Endothelial cell of umbilical vein (primary cell): Measurements from ENCODE around the gene ATG7. TPM values are rescaled to one million over a fixed set of nuclear protein-coding genes. Genes with fewer than 3 reads are reported as not detected.

Experiments
- BruUV-seq: library from RNA; stranded (reverse); fragments of 400-500 nt; replicated peaks from 2 replicates; lab custom pipeline; 2021; lab: Mats Ljungman, UMichigan
- CTCF ChIA-PET: fragments of 300-600, 350-600 bp; sonication (Branson Sonifier 250); formaldehyde crosslinking; loops from one replicate; lab custom pipeline; 2021; ENCODE audit warnings: antibody characterized with exemption, inconsistent platforms; lab: Charles Lee
- POLR2A ChIA-PET: fragments of 300-600, 350-600 bp; sonication (Branson Sonifier 250); formaldehyde crosslinking; loops from one replicate; lab custom pipeline; 2021; ENCODE audit warnings: antibody characterized with exemption, inconsistent platforms; lab: Charles Lee
- DNase-seq: peaks from one replicate; pipeline ENCODE4 v3.0.0-alpha.2; 2011; ENCODE audit warnings: low read depth, low spot score
- FAIRE-seq: peaks from 2 replicates; lab custom pipeline; 2011; peaks lifted over from hg19 to GRCh38; lab: Jason Lieb, UNC
- H2AFZ ChIP-seq: 2 replicates; pipeline ENCODE4 v1.6.0; 2012; ENCODE audit warnings: low read depth, low read length, control low read depth, inconsistent platforms
- H3K27ac ChIP-seq: 2 replicates; pipeline ENCODE4 v1.5.1; 2011; ENCODE audit warnings: low read depth, mild to moderate bottlenecking, control low read depth, low read length, moderate library complexity; ENCODE audit not compliant: insufficient read depth
- H3K27me3 ChIP-seq, 2 experiments: 2 replicates each; pipeline versions ENCODE4 v1.6.0 to v1.6.1; 2011; ENCODE audit warnings: low read length in 2 of 2, mixed read lengths in 1 of 2; ENCODE audit not compliant: control insufficient read depth in 2 of 2, insufficient read depth in 2 of 2
- H3K36me3 ChIP-seq, 2 experiments: 2 replicates in 1 of 2; 3 replicates in 1 of 2; pipeline ENCODE4 v1.5.1; 2011; ENCODE audit warnings: low read length in 2 of 2, mild to moderate bottlenecking in 1 of 2, moderate library complexity in 1 of 2; ENCODE audit not compliant: control insufficient read depth in 2 of 2, insufficient read depth in 2 of 2; ENCODE audit errors: extremely low read depth in 1 of 2
- H3K4me1 ChIP-seq: 3 replicates; pipeline ENCODE4 v1.5.1; 2011; ENCODE audit warnings: mild to moderate bottlenecking, low read length; ENCODE audit not compliant: control insufficient read depth, insufficient read depth; ENCODE audit errors: extremely low read depth
- H3K4me2 ChIP-seq: 2 replicates; pipeline ENCODE4 v1.6.1; 2011; ENCODE audit warnings: low read length, control low read depth, mixed read lengths; ENCODE audit not compliant: insufficient read depth
- H3K4me3 ChIP-seq, 3 experiments: fragments of 200-600 bp in 1 of 3; sonication (generic), shearing (Covaris generic) in 1 of 3; replicated peaks in 1 of 3; 2 replicates each; pipeline ENCODE4 v1.5.1; 2011 to 2016; ENCODE audit warnings: control low read depth in 3 of 3, low read length in 3 of 3, mild to moderate bottlenecking in 2 of 3, inconsistent platforms in 1 of 3, low read depth in 1 of 3, moderate library complexity in 1 of 3; ENCODE audit not compliant: insufficient read depth in 1 of 3
- H3K79me2 ChIP-seq: 2 replicates; pipeline ENCODE4 v1.6.0; 2012; ENCODE audit warnings: low read length, inconsistent platforms; ENCODE audit not compliant: control insufficient read depth, insufficient read depth
- H3K9ac ChIP-seq: replicated peaks from 2 replicates; pipeline ENCODE3; 2011; ENCODE audit warnings: low read length, control low read depth; ENCODE audit not compliant: insufficient read depth; ENCODE audit errors: extremely low read depth
- H3K9me1 ChIP-seq: replicated peaks from 3 replicates; pipeline ENCODE4 v1.6.0; 2011; ENCODE audit warnings: mild to moderate bottlenecking, low read length; ENCODE audit not compliant: control insufficient read depth, insufficient read depth; ENCODE audit errors: extremely low read depth
- H3K9me3 ChIP-seq: replicated peaks from 2 replicates; pipeline ENCODE4 v1.5.1; 2012; ENCODE audit warnings: low read length, inconsistent platforms; ENCODE audit not compliant: control insufficient read depth, insufficient read depth
- H4K20me1 ChIP-seq: replicated peaks from 2 replicates; pipeline ENCODE3; 2011; ENCODE audit warnings: mild to moderate bottlenecking, low read length; ENCODE audit not compliant: control insufficient read depth, insufficient read depth; ENCODE audit errors: extremely low read depth
- EZH2 ChIP-seq: IDR thresholded peaks from 2 replicates; pipeline ENCODE4 v1.6.1; 2012; ENCODE audit warnings: borderline replicate concordance, low read depth, mild to moderate bottlenecking, moderate library complexity, low read length, inconsistent platforms; ENCODE audit not compliant: severe bottlenecking
- FOS ChIP-seq: IDR thresholded peaks from 2 replicates; pipeline ENCODE4 v1.6.1; 2011; ENCODE audit warnings: mild to moderate bottlenecking, low read length, moderate library complexity, borderline replicate concordance; ENCODE audit not compliant: insufficient read depth
- GATA2 ChIP-seq: IDR thresholded peaks from 2 replicates; pipeline ENCODE4 v1.7.0; 2011; ENCODE audit warnings: low read depth, mild to moderate bottlenecking, moderate library complexity, mixed read lengths, low read length; ENCODE audit not compliant: insufficient read length, insufficient read depth
- JUN ChIP-seq: IDR thresholded peaks from 2 replicates; pipeline ENCODE4 v1.6.1; 2011; ENCODE audit warnings: borderline replicate concordance, low read depth; ENCODE audit not compliant: insufficient read length, insufficient read depth
- MYC ChIP-seq: IDR thresholded peaks from one replicate; pipeline ENCODE4 v1.6.1; 2011; ENCODE audit warnings: mild to moderate bottlenecking, low read depth, low read length
- POLR2A ChIP-seq: IDR thresholded peaks from 2 replicates; pipeline ENCODE4 v1.6.1; 2012; ENCODE audit warnings: low read depth, mild to moderate bottlenecking, control low read depth, low read length
- POLR2AphosphoS5 ChIP-seq: IDR thresholded peaks from 2 replicates; pipeline ENCODE4 v1.6.1; 2012; ENCODE audit warnings: low read depth, mild to moderate bottlenecking, control low read depth, low read length, moderate library complexity; ENCODE audit not compliant: insufficient read depth
- dilution Hi-C: fragments of 300-500 bp; cut with MboI; formaldehyde crosslinking; loops from one replicate; pipeline ENCODE4 v1.15.0; 2019; ENCODE audit warnings: low sequenced_read_pairs; ENCODE audit not compliant: extremely low pct_ligation_motif_present
- intact Hi-C: fragments of 100-400 bp; cut with micrococcal nuclease; formaldehyde crosslinking; loops from one replicate; pipeline ENCODE4 v1.10.0; 2022
- polyA plus RNA-seq, 4 experiments: library from polyadenylated mRNA; depleted of rRNA in 3 of 4; stranded (reverse) in 3 of 4; unstranded in 1 of 4; fragments of >200 nt; gene quantifications; 2 replicates each; pipeline versions ENCODE4 v1.2.1 to v1.2.3, GENCODE V29; 2011 to 2012; ENCODE audit warnings: missing spikeins in 1 of 4
- total RNA-seq: library from RNA; stranded (reverse); gene quantifications from 2 replicates; pipeline ENCODE4 v1.2.3, GENCODE V29; 2021
- TF ChIP-seq, protein P1 (sequence below), 2 donors: IDR thresholded peaks; 1 replicate in 1 of 2; 2 replicates in 1 of 2; pipeline ENCODE4 v1.5.1; 2011; ENCODE audit warnings: low read length in 2 of 2, mild to moderate bottlenecking in 2 of 2, moderate library complexity in 2 of 2, control low read depth in 1 of 2, inconsistent platforms in 1 of 2, low read depth in 1 of 2; ENCODE audit not compliant: insufficient read depth in 1 of 2; ENCODE audit errors: extremely low read depth in 1 of 2
- TF ChIP-seq, protein P2 (sequence below): IDR thresholded peaks from 2 replicates; pipeline ENCODE4 v1.6.1; 2011; ENCODE audit not compliant: insufficient read depth, insufficient read length

Gene ATG7
- total and polyA plus RNA-seq, 2 donors (not counting 3 experiments of a cell fraction or from before 2014, with no cell fraction given): 30.8 to 48.3 TPM

DNA sequence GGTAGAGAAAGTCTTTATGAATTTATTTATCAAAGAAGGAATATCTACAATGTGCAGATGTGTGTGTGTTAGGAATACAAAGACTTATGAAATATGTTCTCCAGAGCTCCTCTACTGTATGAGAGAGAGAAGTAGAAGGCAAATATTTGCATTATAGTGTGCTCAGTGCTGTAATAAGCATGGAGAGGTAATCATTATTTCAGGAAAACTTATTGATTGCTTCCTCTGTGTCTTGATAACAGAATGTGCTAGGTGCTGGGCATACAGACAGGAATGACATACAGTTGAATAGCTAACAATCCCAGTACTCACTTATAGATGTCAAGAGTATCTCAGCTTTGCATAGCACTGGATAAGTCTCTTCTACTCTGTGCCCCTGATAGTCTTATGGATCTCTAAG is 30.2 kb downstream of the ATG7 start:
- intact Hi-C loops: no loop called here
- FAIRE-seq (no peak), DNase-seq (no peak)
- H4K20me1 ChIP-seq: no peaks in the 10 kb centered on the region
- no peaks in the 10 kb centered on the region for H3K9me1 ChIP-seq
- H3K27ac ChIP-seq: no peak overlapping the region
- H3K36me3 ChIP-seq: peaks cover 0 to 8% of the 10 kb centered on the region in 2 experiments
- H3K9me3 ChIP-seq: no peaks in the 10 kb centered on the region
- H2AFZ ChIP-seq: no peak overlapping the region
- dilution Hi-C loops: no loop called here
- BruUV-seq: no TSS peak
- no peaks in the 10 kb centered on the region for H3K79me2 ChIP-seq
- H3K9ac ChIP-seq: no peak overlapping the region
- ChIA-PET POLR2A (no interaction called here), CTCF (interaction anchor here (0.7 to 1.3 kb wide), 4 partner anchors 11 to 33 kb away, joined by 3 to 5 read pairs (median 3); partner anchors contain the start of gene ATG7)
- H3K4me3 ChIP-seq: no peak overlapping the region
- TF ChIP-seq GATA2: no peak
- no peak for TF ChIP-seq MYC
- TF ChIP-seq POLR2AphosphoS5: no peak
- TF ChIP-seq FOS: no peak
- no peak for TF ChIP-seq EZH2
- no peak for TF ChIP-seq JUN
- TF ChIP-seq POLR2A: no peak
- TF ChIP-seq, protein P1, sequence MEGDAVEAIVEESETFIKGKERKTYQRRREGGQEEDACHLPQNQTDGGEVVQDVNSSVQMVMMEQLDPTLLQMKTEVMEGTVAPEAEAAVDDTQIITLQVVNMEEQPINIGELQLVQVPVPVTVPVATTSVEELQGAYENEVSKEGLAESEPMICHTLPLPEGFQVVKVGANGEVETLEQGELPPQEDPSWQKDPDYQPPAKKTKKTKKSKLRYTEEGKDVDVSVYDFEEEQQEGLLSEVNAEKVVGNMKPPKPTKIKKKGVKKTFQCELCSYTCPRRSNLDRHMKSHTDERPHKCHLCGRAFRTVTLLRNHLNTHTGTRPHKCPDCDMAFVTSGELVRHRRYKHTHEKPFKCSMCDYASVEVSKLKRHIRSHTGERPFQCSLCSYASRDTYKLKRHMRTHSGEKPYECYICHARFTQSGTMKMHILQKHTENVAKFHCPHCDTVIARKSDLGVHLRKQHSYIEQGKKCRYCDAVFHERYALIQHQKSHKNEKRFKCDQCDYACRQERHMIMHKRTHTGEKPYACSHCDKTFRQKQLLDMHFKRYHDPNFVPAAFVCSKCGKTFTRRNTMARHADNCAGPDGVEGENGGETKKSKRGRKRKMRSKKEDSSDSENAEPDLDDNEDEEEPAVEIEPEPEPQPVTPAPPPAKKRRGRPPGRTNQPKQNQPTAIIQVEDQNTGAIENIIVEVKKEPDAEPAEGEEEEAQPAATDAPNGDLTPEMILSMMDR (IDR thresholded peaks at IDR 0.05; ENCODE audit: extremely low read depth in 1 of 2, insufficient read depth in 1 of 2, low read depth in 1 of 2, low read length in 2 of 2): no peak
- TF ChIP-seq, protein P2, sequence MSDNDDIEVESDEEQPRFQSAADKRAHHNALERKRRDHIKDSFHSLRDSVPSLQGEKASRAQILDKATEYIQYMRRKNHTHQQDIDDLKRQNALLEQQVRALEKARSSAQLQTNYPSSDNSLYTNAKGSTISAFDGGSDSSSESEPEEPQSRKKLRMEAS: no peak
- H3K4me2 ChIP-seq: no peak overlapping the region
- H3K4me1 ChIP-seq: peaks cover 22% of the 10 kb centered on the region
- H3K27me3 ChIP-seq: no peaks in the 10 kb centered on the region
